ENCODE data around the gene MAP3K14.

MAP3K14 gene

DNA sequence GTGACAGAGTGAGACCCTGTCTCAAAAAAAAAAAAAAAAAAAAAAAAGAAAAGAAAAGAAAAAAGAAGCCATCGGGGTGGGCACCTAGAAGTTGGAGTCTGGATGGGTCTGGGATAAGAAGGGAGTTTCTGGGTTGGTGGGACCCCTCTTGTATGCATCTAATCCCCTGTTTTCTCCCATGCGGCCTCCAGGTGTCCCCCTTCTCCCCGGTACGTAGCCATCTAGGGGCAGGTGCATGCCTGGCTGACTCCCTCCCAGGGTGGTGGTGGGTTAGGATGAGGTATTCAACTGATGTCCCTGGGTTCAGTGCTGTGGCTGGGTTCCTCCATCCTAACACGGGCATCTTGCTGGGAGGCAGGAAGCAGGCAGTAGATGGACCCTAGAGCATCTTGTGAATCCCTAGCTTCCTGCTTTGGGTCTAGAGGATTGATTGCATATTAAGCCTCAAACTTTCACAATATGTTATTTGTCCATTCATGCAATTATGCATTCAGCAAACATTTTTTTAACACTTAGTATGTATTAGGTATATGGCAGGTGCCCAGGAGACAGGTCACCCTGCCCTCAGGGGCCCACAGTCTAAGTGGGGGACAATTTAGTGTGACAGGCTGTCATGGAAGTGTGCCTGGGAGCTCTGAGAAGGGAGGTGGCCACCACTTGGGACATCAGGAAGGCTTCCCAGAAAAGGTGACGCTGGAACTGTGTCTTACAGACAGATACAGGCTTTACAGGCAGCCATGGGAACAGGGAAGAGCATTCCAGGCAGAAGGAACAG lies 82.0 kb downstream of the MAP3K14 start:
- peak; percentile 61 for DNase-seq (ENCODE audit: low spot score)

GRCh38 chr17:45233423-45233924 lies 83.3 kb downstream of the MAP3K14 start:
- no peak for DNase-seq (ENCODE audit: low spot score)

GRCh38 chr17:45232514-45233422 lies 84.1 kb downstream of the MAP3K14 start:
- DNase-seq (ENCODE audit: low spot score), result no peak

- DNase-seq (ENCODE audit: low spot score), result no peak
Measured at GRCh38 chr17:45231481-45232116, 85.2 kb downstream of the MAP3K14 start.

DNA sequence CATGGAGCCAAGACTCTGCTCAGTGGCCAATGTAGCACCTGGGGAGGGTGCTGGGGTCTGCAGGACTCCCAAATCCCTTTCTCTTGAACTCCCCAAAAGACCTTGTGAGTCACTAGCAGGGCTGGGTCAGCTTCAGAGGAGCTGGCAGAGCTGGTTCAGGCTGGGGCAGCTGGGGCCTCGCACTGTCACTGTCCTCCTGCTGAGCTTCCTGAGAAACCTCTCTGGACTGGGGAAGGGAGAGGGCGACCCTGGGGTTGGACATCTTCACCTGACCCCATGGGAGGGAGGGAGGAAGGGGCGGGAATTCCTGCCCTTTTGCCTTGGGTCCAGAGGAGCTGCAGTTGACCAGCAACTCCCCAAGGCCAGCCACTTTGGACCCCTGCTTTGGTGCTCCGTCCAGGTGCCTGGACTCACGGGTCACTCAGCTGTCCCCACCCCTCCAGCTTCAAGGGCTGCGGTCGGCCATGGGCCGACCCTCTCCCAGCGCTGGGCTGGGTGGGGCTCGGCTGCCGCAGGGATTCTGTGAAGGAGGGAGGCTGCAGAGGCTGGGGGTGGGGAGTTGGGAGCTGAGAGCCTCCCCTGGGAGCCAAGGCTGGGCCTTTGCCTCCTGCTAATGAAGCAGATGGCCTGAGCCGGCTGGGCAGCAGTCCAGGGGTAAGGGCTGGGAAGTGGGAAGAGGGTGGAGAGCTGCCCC lies 85.9 kb downstream of the MAP3K14 start:
- no peak for DNase-seq (ENCODE audit: low spot score)

DNA sequence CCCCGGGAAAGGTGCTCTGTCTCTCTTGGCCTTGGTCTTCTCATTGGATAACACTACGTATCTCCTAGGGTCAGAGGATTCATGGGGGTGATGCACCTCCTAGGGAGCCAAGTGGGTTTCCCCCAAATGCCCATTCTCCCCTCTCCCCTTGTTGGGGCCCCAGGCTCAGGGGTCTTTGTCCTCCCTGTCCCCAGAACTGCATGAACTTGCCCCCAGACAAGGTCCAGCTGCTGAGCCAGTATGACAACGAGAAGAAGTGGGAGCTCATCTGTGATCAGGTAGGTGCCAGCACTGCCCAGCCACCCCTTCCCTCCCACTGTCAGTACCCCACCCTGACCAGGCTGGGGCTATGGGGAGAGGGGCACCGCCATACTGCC lies 86.4 kb downstream of the MAP3K14 start:
- DNase-seq (ENCODE audit: low spot score), result no peak

DNA sequence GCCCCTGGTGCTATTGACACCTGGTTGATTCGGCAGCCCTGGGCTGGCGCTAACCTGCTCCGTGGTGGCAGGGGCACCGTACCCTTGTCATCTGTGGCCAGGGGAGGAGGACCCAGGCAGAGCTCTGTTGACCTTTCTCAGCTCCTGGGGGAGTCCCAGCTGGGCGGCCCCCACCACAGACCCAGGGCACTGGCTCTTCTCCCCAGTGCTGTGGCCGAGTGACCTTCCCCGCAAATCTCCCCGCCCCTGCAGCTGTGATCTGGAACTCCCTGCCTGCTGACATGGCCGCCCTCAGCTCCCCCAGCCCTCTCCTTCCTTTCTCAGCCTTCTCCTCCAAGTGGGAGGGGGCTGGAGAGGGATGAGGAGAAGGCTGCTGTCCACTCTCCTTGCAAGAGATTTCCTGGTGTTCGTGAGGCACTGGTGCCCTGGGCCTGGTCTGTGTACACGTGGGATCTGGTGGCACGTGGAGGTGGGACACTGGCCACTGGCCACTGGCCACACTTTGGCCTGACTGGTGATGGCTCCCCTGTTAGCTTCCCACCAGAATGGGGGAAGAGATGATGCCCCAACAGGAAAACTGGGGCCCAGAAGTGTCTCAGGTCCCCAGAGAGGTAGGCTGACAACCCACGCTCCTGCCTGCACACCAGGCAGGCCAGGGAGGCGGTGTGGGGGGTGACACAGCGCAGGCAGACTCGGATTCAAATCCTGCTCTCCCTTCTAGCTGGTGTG lies 87.0 kb downstream of the MAP3K14 start:
- no peak for DNase-seq (ENCODE audit: low spot score)

GRCh38 chr17:45228763-45229539 lies 87.9 kb downstream of the MAP3K14 start:
- DNase-seq (ENCODE audit: low spot score), result peak; percentile 74

GRCh38 chr17:45227926-45228762 lies 88.7 kb downstream of the MAP3K14 start:
- no peak for DNase-seq (ENCODE audit: low spot score)

- DNase-seq (ENCODE audit: low spot score), result no peak
Measured at GRCh38 chr17:45227101-45227925, 89.5 kb downstream of the MAP3K14 start.

DNA sequence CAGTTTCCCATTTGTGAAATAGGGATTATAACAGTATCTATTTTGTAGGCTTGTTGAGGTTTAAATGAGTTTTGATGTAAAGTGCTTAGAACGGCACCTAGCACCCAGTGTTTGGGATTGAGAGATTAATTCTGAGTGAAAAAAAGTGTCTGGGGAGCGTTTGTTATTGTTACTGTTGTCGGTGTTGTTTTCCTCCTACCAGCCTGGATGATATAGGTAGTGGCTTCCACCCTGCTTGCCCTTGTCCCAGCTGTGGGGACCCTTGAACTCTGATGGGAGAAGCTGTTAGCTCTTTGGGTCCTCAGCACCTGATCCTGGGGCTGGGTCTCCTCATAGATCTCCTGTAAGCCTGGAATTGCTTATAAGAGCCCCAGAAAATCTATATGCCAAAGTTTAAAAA lies 90.2 kb downstream of the MAP3K14 start:
- no peak for DNase-seq (ENCODE audit: low spot score)

DNA sequence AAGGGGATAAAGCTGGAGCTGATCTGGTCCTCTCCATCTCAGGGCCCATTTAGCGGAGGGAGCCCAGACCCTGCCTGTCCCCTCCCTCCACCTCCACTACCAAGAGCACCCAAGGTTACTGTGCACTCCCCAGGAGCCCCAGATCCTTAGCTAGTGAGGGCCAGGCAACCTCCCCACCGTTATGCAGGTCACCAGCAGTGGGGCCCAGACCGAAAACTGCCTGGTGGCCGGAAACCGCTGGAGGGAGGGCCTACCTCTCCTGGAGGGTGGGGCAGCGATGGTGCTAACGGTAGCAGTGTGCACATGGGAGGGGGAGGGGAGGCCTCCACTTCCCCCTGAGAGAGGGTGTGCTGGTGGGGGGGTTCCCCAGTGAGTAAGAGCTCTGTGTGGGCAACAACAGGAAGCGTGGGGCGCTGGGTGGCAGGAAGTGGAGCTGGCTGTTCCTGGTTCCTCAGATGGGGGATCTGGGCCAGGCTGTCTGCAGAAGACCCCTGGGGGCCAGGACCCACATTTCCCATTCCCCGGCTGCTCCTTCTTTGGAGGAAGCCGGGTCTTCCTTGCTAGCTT lies 90.8 kb downstream of the MAP3K14 start:
- peak; percentile 99 for DNase-seq (ENCODE audit: low spot score)

- peak; percentile 57 for DNase-seq (ENCODE audit: low spot score)
Measured at GRCh38 chr17:45225051-45225700, 91.6 kb downstream of the MAP3K14 start.

- DNase-seq (ENCODE audit: low spot score), result peak; percentile 40
Measured at GRCh38 chr17:45224671-45225050, 92.2 kb downstream of the MAP3K14 start.

GRCh38 chr17:45223539-45224528 lies 93.0 kb downstream of the MAP3K14 start:
- DNase-seq (ENCODE audit: low spot score), result peak; percentile 62

GRCh38 chr17:45222996-45223538 lies 93.8 kb downstream of the MAP3K14 start:
- no peak for DNase-seq (ENCODE audit: low spot score)

Data from CD4-positive, alpha-beta T cell treated with Interleukin-6 at 100 ng/mL for 8 hours (primary cell).